Measurements from ENCODE around the gene CREBZF. TPM values are rescaled to one million over a fixed set of nuclear protein-coding genes. Genes with fewer than 3 reads are reported as not detected.

CREBZF gene
- total and polyA plus RNA-seq, 9 of the 15 experiments (the other 6 are each of a cell fraction or from before 2014, with no cell fraction given): 7.2 to 70.2 (median 40.5) TPM

DNA sequence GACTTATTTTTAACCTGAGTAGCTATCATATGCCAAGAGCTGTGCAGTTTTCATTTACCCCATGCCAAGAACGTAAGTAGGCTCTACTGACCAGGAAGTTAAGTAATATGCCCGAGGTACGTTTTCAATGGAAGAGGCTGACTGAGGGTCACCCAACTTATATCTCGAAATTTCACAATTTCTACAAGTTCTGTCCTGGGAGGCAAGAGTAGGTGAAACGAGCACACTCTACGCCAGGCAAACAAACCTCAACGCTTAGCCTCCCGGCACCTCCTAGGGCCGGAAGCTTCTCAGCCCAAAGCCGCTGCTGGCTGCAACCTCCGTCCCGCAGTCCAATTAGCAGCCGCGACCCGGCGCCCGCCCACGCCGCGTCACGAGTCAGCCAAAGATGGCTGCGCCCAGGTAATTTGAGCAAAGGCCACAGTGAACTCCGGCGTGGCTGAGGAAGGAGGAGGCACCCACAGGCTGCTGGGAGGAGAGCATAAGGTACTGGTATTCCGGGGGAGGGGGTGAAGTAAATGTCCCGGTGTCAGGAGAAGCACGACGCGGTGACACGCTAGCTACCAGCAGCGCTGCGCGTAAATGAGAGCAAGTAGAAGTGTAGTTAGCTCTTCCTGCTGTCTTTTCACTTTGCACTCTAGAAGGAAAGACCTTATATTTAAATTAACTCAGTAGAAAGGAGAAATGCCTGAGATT lies 17.2 kb downstream of the CREBZF start, which contains the start of gene TMEM126A (continued):
- TF ChIP-seq RBBP5 (IDR thresholded peaks at IDR 0.05; ENCODE audit: borderline replicate concordance, insufficient read depth, low read length, poor library complexity, severe bottlenecking): peak; percentile 72
- TF ChIP-seq, protein P1, sequence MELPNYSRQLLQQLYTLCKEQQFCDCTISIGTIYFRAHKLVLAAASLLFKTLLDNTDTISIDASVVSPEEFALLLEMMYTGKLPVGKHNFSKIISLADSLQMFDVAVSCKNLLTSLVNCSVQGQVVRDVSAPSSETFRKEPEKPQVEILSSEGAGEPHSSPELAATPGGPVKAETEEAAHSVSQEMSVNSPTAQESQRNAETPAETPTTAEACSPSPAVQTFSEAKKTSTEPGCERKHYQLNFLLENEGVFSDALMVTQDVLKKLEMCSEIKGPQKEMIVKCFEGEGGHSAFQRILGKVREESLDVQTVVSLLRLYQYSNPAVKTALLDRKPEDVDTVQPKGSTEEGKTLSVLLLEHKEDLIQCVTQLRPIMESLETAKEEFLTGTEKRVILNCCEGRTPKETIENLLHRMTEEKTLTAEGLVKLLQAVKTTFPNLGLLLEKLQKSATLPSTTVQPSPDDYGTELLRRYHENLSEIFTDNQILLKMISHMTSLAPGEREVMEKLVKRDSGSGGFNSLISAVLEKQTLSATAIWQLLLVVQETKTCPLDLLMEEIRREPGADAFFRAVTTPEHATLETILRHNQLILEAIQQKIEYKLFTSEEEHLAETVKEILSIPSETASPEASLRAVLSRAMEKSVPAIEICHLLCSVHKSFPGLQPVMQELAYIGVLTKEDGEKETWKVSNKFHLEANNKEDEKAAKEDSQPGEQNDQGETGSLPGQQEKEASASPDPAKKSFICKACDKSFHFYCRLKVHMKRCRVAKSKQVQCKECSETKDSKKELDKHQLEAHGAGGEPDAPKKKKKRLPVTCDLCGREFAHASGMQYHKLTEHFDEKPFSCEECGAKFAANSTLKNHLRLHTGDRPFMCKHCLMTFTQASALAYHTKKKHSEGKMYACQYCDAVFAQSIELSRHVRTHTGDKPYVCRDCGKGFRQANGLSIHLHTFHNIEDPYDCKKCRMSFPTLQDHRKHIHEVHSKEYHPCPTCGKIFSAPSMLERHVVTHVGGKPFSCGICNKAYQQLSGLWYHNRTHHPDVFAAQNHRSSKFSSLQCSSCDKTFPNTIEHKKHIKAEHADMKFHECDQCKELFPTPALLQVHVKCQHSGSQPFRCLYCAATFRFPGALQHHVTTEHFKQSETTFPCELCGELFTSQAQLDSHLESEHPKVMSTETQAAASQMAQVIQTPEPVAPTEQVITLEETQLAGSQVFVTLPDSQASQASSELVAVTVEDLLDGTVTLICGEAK (IDR thresholded peaks at IDR 0.05): peak; percentile 66
- TF ChIP-seq, protein P1 (CRISPR knock-in tag; IDR thresholded peaks at IDR 0.05): no peak
- peak; percentile 81 for TF ChIP-seq TAF9B (IDR thresholded peaks at IDR 0.05; ENCODE audit: partially characterized antibody)
- TF ChIP-seq CBX3 (IDR thresholded peaks at IDR 0.05; ENCODE audit: borderline replicate concordance in 1 of 2, low read length in 2 of 2): no peak; a peak in 1 of 3 replicates
- TF ChIP-seq RAD21 (CRISPR knock-in tag; conservative IDR thresholded peaks at IDR 0.05 in 1 of 2, IDR thresholded peaks at IDR 0.05 in 1 of 2): 0 out of 4 replicates have a peak, but pooled peaks of 1 of the 2 experiments have one; percentile 22
- no peak for TF ChIP-seq ZNF830 (CRISPR knock-in tag; IDR thresholded peaks at IDR 0.05)
- TF ChIP-seq, protein P2, sequence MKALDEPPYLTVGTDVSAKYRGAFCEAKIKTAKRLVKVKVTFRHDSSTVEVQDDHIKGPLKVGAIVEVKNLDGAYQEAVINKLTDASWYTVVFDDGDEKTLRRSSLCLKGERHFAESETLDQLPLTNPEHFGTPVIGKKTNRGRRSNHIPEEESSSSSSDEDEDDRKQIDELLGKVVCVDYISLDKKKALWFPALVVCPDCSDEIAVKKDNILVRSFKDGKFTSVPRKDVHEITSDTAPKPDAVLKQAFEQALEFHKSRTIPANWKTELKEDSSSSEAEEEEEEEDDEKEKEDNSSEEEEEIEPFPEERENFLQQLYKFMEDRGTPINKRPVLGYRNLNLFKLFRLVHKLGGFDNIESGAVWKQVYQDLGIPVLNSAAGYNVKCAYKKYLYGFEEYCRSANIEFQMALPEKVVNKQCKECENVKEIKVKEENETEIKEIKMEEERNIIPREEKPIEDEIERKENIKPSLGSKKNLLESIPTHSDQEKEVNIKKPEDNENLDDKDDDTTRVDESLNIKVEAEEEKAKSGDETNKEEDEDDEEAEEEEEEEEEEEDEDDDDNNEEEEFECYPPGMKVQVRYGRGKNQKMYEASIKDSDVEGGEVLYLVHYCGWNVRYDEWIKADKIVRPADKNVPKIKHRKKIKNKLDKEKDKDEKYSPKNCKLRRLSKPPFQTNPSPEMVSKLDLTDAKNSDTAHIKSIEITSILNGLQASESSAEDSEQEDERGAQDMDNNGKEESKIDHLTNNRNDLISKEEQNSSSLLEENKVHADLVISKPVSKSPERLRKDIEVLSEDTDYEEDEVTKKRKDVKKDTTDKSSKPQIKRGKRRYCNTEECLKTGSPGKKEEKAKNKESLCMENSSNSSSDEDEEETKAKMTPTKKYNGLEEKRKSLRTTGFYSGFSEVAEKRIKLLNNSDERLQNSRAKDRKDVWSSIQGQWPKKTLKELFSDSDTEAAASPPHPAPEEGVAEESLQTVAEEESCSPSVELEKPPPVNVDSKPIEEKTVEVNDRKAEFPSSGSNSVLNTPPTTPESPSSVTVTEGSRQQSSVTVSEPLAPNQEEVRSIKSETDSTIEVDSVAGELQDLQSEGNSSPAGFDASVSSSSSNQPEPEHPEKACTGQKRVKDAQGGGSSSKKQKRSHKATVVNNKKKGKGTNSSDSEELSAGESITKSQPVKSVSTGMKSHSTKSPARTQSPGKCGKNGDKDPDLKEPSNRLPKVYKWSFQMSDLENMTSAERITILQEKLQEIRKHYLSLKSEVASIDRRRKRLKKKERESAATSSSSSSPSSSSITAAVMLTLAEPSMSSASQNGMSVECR (CRISPR knock-in tag; IDR thresholded peaks at IDR 0.05): peak; percentile 69
- TF ChIP-seq POLR2H (tag; IDR thresholded peaks at IDR 0.05; ENCODE audit: low read depth): peak; percentile 85
- TF ChIP-seq HBP1 (CRISPR knock-in tag; IDR thresholded peaks at IDR 0.05): peak; percentile 87; the same call in 1 of the 2 replicates
- 0 out of 2 replicates have a peak, but pooled peaks have one; percentile 80 for TF ChIP-seq ZNF12 (CRISPR knock-in tag; IDR thresholded peaks at IDR 0.05)

Measured in K562 (cell line).